Rectal smooth muscle tissue (tissue), 1 donor: ENCODE measurements around the gene CD109.
A peak's percentile ranks its signal among the peaks of the same experiment; 100 is the strongest.
"Not testable (repeated sequence)": the region's sequence is repeated elsewhere in the genome, so short reads cannot be mapped to it uniquely, and the experiment has no call there.

Experiments
- H3K27ac ChIP-seq: one replicate; pipeline ENCODE4 v1.7.0; 2013; ENCODE audit warnings: low read depth, low read length, inconsistent platforms
- H3K27me3 ChIP-seq: one replicate; pipeline ENCODE4 v1.7.0; 2013; ENCODE audit warnings: low read length; ENCODE audit not compliant: control insufficient read depth, insufficient read depth
- H3K36me3 ChIP-seq: one replicate; pipeline ENCODE4 v1.7.0; 2013; ENCODE audit warnings: low read length; ENCODE audit not compliant: control insufficient read depth, insufficient read depth
- H3K4me1 ChIP-seq: one replicate; pipeline ENCODE4 v1.7.0; 2013; ENCODE audit warnings: low read length; ENCODE audit not compliant: control insufficient read depth, insufficient read depth
- H3K4me3 ChIP-seq: one replicate; pipeline ENCODE4 v1.7.0; 2013; ENCODE audit warnings: low read length
- H3K9ac ChIP-seq: one replicate; pipeline ENCODE4 v1.7.0; 2013; ENCODE audit warnings: low read length

The CD109 gene

GRCh38 chr6:73719046-73719445 lies 23.0 kb downstream of the CD109 start:
- no peaks in the 10 kb centered on the region for H3K27me3 ChIP-seq
- no peak overlapping the region for H3K9ac ChIP-seq
- H3K27ac ChIP-seq = no peak overlapping the region
- no peaks in the 10 kb centered on the region for H3K4me1 ChIP-seq
- no peaks in the 10 kb centered on the region for H3K36me3 ChIP-seq
- H3K4me3 ChIP-seq = no peak overlapping the region

GRCh38 chr6:73722318-73723060 lies 26.5 kb downstream of the CD109 start:
- Histone ChIP-seq H3K9ac (no peak overlapping the region), H3K4me1 (no peaks in the 10 kb centered on the region), H3K27me3 (no peaks in the 10 kb centered on the region), H3K27ac (no peak overlapping the region), H3K36me3 (no peaks in the 10 kb centered on the region), H3K4me3 (no peak overlapping the region)

- not testable (repeated sequence) for H3K9ac ChIP-seq, H3K4me1 ChIP-seq, H3K27me3 ChIP-seq, H3K4me3 ChIP-seq, H3K27ac ChIP-seq, H3K36me3 ChIP-seq
Measured at GRCh38 chr6:73723480-73723879, 27.5 kb downstream of the CD109 start.

GRCh38 chr6:73724389-73724788 lies 28.4 kb downstream of the CD109 start:
- Histone ChIP-seq H3K36me3 (no peaks in the 10 kb centered on the region), H3K27me3 (no peaks in the 10 kb centered on the region), H3K27ac (no peak overlapping the region), H3K4me1 (no peaks in the 10 kb centered on the region), H3K4me3 (no peak overlapping the region), H3K9ac (no peak overlapping the region)

GRCh38 chr6:73725192-73725591 lies 29.2 kb downstream of the CD109 start:
- H3K4me3 ChIP-seq, H3K36me3 ChIP-seq, H3K9ac ChIP-seq, H3K27me3 ChIP-seq, H3K27ac ChIP-seq, H3K4me1 ChIP-seq: not testable (repeated sequence)

- H3K9ac ChIP-seq = no peak overlapping the region
- no peak overlapping the region for H3K27ac ChIP-seq
- H3K36me3 ChIP-seq = no peaks in the 10 kb centered on the region
- no peaks in the 10 kb centered on the region for H3K27me3 ChIP-seq
- H3K4me1 ChIP-seq = no peaks in the 10 kb centered on the region
- H3K4me3 ChIP-seq = no peak overlapping the region
Measured at GRCh38 chr6:73727114-73727513, 31.1 kb downstream of the CD109 start.

GRCh38 chr6:73728548-73729205 lies 32.7 kb downstream of the CD109 start:
- H3K4me1 ChIP-seq = peaks cover 8% of the 10 kb centered on the region
- H3K36me3 ChIP-seq = no peaks in the 10 kb centered on the region
- H3K9ac ChIP-seq = no peak overlapping the region
- H3K4me3 ChIP-seq = no peak overlapping the region
- no peak overlapping the region for H3K27ac ChIP-seq
- H3K27me3 ChIP-seq = no peaks in the 10 kb centered on the region

GRCh38 chr6:73731285-73731684 lies 35.3 kb downstream of the CD109 start:
- Histone ChIP-seq H3K36me3 (no peaks in the 10 kb centered on the region), H3K27me3 (no peaks in the 10 kb centered on the region), H3K4me1 (peaks cover 8% of the 10 kb centered on the region), H3K4me3 (no peak overlapping the region), H3K27ac (no peak overlapping the region), H3K9ac (no peak overlapping the region)

- Histone ChIP-seq H3K9ac (no peak overlapping the region), H3K4me1 (peaks cover 8% of the 10 kb centered on the region), H3K36me3 (no peaks in the 10 kb centered on the region), H3K27ac (peak overlapping the region; percentile 34), H3K4me3 (no peak overlapping the region), H3K27me3 (no peaks in the 10 kb centered on the region)
Measured at GRCh38 chr6:73732845-73733675, 37.1 kb downstream of the CD109 start.

GRCh38 chr6:73733791-73734190 lies 37.8 kb downstream of the CD109 start:
- Histone ChIP-seq H3K4me1 (peaks cover 8% of the 10 kb centered on the region), H3K27me3 (no peaks in the 10 kb centered on the region), H3K27ac (no peak overlapping the region), H3K9ac (no peak overlapping the region), H3K36me3 (no peaks in the 10 kb centered on the region), H3K4me3 (no peak overlapping the region)

GRCh38 chr6:73734832-73735453 lies 38.9 kb downstream of the CD109 start:
- no peak overlapping the region for H3K4me3 ChIP-seq
- H3K27me3 ChIP-seq = no peaks in the 10 kb centered on the region
- H3K36me3 ChIP-seq = no peaks in the 10 kb centered on the region
- peaks cover 8% of the 10 kb centered on the region for H3K4me1 ChIP-seq
- H3K9ac ChIP-seq = no peak overlapping the region
- H3K27ac ChIP-seq = no peak overlapping the region

GRCh38 chr6:73738367-73739028 lies 42.5 kb downstream of the CD109 start:
- no peak overlapping the region for H3K9ac ChIP-seq
- H3K36me3 ChIP-seq = no peaks in the 10 kb centered on the region
- no peak overlapping the region for H3K27ac ChIP-seq

More at GRCh38 chr6:73738367-73739028, 42.5 kb downstream of the CD109 start:
- H3K4me1 ChIP-seq = peaks cover 5% of the 10 kb centered on the region
- H3K4me3 ChIP-seq = no peak overlapping the region
- no peaks in the 10 kb centered on the region for H3K27me3 ChIP-seq
